NCI-H82 (cell line): ENCODE results near the gene SLF1.
"Not testable (repeated sequence)": the region's sequence is repeated elsewhere in the genome, so short reads cannot be mapped to it uniquely, and the experiment has no call there.

ENCODE experiments used
- DNase-seq: peaks from one replicate; lab custom pipeline; 2025; lab: John Stamatoyannopoulos, UW

Gene SLF1

DNA sequence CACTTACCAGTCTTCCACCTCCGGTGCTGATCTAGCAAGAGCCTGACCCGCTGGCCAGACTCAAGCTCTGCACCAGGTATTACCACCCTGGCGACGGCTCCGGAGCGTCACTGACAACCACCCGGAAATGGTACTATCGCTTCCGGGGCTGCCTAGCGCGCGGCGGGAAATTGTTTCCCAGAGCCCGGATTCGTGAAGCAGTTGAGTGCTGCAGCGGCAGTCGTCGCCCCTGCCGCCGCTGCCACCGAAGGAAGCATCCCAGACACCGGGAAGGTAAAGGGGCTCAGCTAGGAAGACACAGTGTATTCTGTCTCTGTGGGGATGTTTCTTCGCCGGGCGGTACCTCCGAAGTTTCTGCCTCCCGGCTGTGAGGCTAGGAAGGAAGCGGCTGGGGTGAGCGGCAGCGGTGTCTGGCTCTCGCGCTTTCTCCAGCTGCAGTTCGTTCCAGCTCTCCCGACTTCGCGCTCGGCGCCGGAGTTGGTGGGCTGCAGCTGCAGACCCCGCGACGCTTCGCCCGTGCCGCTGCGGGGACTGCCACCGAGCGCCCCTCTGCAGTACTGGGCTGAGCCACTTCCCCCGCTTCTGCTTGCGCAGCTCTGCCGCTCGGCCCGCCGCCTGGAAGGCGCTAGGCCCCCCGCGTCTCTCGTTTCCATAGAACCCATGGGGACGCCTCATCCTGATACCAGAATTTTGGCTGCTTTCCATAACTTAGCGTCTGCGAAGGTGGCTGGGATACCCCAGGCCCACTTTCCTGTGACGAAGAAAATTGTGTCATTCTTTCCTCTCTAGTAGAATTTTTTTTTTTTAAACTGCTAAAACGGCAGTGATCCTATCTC, at the start of gene SLF1, which contains the start of gene KIAA0825:
Gene SLF1 (plus strand): TSS at position 177 of the 836 bp plus-strand sequence. CDS start 10,142 bp downstream, outside the sequence.
Gene KIAA0825 (minus strand): TSS at position 112 of the 836 bp plus-strand sequence. CDS start 81,478 bp downstream, outside the sequence.
- peak; percentile 92 for DNase-seq

DNA sequence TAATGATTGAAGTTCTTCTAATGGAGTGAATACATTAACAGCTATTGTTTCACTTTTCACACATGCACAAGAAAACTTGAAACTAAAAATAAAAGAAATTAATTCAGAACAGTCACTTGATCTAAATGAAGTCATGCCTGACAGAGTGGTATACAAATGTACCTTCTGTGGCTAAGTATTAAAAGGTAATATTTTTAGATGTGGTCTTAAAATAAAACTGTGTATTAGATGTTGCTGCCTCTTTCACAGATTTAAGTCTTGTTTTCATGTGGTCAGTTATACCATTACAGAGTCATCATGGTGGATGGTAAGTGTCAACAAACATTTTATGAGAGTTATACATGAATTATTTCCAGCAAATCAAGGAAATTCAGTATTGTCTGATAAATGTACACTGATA, 47.1 kb upstream of the SLF1 start:
- no peak for DNase-seq

DNA sequence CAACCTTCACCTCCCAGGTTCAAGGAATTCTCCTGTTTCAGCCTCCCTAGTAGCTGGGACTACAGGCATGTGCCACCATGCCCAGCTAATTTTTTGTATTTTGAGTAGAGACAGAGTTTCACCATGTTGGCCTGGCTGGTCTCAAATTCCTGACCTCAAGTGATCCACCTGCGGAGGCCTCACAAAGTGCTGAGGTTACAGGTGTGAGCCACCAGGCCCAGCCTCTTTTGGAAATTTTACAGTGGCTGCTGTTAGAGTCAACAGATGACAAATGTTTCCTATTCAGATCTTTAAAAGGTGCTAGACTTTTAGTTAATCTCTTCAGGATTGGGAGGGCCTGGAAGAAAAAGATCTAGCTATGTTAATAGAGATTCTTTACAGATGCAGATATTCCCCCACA, 45.1 kb upstream of the SLF1 start:
- DNase-seq, result not testable (repeated sequence)

DNA sequence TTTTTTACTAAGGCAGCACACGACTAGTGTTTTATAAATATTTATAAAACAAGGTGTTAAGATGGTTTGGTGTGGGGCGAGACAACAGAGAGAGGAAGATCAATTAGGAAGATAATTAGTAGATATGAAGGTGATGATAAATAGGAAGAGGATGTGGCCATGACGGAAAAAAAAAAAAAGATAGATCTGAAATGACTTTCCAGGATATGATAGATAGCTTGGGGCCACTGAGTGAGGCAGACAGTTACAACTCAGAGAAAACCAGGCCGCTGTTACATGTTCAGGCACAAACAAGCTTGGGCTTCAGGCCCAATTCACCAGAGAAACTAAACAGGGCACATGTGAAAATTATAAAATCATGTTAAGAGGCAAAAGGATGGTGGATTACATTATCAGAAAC, 43.3 kb upstream of the SLF1 start:
- no peak for DNase-seq

DNA sequence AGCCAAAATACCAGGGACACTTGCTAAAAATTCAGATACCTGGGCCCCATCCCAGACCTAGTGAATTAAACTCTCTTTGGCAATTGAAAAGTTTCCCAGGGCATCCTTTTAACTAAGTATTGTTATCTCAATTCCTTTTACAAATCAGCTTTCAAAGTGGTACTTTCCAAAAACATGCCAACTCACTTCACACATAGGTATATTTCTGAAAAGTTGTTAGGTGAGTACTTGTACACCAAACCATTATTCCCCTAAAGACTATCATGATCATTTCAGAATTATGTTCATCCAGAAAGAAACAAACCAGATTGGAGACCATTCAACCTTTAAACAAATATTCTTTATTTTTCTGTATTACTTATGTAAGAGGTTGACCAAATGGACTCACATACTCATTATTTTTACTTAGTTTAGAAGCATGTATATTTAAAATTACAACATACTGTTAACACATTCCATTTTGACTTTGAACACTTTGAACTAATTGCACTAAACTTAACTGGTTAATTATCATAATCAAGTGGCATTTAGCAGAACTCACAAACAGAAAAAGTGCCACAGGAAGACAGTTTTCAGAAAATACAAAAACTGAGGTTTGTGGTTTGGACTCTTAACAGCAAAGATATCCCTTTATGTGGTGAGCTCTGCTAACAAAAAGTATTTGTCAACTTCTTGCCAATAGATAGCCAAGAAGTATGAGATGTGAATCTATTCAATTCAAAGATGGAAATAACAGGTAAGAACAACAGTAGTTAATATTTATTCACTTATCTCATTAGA, 40.8 kb upstream of the SLF1 start:
- no peak for DNase-seq

DNA sequence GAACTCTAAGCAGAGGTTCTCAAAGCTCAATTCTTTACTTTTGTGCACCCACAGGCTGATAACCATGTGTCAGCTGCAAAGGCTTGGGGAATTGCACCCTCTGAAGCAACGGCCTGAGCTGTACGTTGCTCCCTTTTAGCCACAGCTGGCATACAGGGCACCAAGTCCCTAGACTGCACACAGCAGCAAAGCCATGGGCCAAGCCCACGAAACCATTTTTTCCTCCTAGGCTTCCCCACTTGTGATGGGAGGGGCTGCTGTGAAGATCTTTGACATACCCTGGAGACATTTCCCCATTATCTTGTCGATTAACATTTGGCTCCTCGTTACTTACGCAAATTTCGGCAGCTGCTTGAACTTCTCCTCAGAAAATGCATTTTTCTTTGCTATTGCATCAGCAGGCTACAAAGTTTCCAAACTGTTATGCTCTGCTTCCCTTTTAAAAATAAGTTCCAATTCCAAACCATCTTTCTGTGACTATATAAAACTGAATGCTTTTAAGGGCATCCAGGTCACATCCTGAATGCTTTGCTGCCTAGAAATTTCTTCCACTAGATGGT, 23.1 kb upstream of the SLF1 start:
- DNase-seq, result no peak

DNA sequence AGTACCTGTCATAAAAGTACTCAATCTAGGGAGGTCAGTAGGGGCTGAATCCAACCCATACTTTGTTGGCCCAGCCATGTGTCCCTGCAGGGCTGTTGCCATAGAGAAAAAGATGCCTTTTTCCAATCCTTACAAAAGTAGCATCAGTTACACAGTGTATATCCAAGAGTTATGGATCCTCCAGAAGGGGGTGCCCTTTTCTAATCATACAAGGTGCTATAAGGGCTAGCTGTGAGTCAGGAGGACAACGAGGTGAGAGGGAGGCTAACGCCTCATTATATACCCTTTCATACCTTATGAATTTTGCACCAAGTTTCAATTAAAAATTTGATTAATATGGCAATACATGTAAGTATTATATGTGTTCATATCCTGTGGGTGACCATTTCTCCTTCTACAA, 4.9 kb upstream of the SLF1 start:
- DNase-seq, result peak; percentile 37

DNA sequence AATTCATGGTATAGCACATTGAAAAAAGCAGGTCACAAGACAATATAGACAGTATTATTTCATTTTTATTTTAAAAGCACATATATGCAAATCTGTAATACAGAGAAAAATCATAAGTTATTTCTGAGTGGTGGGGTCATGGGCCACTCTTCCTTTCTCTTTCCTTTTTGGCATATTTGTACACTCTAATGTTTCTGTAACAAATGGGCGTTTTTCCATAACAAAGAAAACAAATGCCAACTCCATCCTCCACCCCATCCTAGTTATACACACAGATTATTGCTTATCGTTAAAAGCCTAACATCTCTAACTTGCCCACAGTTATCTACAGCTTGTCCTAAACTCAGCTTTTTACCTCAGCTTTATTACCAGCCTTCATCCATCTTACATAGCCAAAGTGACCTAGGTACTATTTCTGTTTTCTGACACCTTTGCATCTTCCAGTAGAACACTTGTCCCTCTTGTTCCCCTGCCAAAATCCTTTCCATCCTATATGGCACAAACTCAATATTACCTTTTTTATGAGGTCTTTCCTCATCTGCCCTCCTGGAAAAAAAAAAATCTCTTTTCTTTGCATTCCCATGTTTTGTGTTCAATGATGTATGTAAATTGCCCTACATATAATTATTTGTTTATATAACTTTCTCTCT, 4.2 kb upstream of the SLF1 start:
- DNase-seq, result no peak

DNA sequence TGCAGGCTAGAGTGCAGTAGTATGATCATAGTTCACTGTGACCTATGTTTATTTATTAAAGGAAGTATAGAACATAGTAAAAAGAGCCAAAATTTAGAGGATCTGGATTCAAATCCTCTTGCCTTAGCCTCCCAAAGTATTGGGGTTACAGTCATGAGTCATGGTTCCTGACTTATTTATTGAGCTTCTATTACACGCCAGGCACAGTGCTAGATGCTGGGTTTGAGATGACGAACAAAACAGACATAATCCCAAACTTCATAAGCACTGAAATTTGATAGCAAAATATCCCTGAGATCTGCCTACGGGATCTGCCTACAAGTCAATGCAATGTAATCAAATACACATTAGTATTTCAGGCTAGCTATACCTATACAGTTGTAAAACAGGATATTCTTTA, 2.6 kb upstream of the SLF1 start:
- DNase-seq, result no peak

DNA sequence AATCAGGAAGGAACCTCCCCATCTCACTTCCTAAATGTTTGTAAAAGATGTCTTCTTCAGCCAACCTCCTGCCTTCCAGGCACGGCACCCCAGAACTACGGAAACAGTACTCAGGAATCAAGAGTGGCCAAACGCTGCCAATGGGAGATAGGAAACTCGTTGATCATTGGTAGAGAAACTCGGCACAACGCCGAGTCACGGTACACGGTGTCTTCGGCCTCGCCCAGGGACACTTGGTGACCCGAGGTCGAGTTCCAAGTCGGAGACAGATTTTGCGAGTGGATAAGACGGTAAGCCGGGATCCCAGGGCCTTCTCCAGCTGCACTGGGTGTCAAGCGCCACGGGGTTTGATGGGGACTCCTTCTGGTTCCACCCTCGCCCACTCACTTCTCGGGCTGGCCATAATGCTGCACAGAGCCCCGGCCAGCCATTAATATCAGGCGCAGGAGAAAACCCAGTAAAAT, 408 bp upstream of the SLF1 start:
- DNase-seq, result peak; percentile 76

DNA sequence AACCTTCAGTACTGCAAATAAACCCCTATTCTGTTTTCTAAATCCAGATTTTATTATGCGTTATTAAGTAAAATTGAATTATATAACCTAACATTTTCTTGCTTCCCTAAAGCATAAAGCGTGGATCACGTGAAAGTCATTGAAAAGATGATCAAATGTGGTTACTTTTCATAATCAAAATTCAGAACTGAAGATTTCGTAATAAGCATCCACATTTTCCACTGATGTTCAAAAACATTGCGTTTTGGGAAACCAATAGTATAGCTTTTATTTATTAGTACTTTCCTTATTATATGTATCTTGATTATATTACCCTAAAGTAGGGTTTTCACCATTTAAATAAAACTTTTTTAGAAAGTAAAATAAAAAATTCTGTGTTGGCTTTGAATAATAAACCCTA, 1.8 kb downstream of the SLF1 start:
- DNase-seq, result no peak

DNA sequence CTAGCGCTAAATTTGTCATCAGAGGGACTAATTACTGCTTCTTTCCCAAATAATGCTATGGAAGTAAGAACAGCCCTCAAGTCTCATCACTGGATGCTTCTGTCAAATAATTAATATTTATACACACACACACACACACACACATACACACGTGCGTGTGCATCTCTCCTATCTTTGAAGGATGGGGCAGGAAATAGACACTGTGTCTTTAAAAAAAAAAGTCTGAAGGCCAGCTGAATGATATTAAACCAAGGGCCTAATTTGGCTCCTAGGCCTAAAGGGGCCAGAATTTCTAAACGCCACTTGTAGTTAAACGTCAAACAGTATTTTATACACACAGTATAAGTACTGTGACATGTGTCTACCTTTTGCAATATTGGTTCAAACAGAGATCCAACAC, 3.3 kb downstream of the SLF1 start:
- DNase-seq, result no peak

DNA sequence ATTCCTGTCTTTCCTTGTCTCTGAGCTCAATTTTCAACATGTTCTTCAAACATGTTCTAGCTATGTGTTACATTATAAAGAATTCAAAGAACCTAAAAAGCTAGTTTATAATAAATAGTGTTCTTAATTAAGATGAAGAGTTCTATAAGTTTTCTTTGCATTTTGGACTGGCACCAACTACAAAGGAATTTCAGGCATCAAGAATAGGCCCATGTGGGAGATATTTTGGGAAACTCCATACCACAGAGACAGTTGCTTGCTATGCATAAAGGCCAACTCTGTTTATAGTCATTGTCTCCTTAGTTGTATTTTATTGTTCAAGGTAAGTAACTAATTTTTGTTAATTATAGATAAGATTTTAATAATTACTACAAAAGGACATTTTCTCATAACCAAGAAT, 4.5 kb downstream of the SLF1 start:
- no peak for DNase-seq

DNA sequence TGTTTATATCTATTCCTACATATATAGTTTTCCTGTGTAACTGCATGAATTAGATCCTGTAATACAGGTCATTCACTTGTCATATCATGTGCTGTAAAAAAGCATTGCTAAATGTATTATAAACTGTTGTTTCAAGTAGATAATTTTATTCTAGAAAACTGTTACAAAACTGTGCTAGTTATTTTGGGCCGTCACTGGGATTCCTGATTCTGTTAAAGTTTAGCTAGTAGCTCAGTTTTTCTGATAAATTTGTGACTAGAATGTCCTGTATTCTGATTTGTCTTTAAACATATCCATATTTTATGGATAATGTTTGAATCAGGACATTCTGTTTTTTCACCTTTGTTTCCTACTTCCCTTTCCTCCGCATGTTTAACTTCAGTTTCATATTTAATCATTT, 5.4 kb downstream of the SLF1 start:
- no peak for DNase-seq

DNA sequence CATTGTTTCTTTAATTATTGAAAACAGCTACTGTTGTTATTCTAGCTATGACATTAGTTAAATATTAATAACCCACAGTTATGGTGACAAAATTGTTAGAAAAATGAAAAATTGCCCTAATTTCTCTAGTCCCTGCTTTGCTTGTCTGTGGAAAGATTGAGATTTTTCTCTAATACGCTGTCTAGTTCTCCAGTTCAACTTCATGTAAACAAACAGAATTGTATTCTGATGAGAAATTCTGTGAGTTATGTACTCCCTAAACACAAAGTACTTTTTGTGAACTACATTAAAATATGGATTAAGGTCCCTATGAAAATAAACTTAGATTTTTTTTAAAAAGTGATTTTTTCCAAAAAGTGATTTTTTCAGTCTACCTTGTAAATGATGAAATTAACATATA, 8.7 kb downstream of the SLF1 start:
- DNase-seq, result no peak

DNA sequence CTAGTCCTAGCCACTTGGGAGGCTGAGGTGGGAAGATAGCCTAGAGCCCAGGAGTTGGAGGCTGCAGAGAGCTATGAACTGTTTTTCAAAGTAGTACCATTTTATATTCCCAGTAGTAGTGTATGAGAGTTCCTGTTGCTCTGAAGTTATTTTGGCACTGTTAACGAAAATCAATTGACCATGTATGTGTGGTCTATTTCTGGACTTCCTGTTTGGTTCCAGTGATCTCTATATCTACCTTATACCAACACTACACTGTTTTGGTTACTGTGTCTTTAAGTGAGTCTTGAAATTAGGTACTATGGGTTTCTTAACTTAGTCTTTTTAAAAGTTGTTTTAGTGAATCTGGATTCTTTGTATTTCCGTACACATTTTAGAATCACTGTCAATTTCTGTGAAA, 13.6 kb downstream of the SLF1 start:
- DNase-seq, result no peak

DNA sequence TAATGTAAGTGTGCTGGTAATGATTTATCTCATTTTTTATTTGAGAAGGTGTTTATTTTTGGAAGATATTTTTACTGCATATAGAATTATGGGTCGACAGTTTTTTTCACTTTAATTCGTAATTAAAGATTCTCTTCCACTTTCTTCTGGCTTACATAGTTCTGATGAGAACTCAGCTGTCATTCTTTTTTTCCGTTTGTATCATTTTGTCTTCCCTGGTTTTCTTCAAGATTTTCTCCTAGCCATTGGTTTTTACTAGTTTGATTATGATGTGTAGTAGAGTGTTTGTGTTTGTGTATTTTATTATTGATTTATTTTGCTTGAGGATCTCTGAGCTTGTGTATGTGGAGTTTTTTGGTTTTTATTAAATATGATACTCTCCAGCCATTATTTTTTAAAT, 21.7 kb downstream of the SLF1 start:
- DNase-seq, result no peak

DNA sequence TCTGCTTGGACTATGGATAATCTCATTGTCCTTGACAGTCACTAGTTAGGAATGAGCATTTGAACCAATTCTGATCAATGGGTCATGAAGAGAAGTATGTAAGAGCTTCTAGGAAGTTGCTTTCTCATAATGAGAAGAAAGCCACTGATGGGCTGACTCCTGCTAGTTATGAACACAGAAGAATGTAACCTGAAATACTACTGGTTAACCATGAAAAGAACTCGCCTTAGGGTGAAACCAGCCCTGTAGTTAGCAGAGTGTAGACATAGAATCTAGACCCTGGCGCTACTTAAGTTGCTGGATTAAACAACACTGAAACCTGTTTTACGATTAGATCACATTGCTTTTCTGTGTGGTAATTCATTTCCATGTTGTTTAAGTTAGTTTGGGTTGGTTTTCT, 26.6 kb downstream of the SLF1 start:
- DNase-seq, result no peak

DNA sequence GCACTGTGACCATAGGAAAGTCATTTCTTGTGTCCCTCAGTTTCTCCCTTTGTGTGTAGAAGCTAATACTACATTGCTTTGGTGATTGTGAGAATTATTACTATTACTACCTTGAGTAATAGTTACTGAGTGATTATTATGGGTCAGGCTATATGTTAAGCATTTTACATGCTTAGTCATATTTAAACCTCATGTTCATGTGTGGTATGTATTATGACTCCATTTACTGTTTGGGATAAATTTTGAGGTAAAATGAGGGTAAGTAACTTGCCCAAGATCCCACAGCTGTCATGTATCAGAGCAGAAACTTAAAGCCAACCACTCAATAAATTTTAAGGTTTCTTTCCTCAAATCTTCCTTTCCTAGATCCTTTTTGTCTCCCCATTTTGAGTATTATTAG, 28.3 kb downstream of the SLF1 start:
- DNase-seq, result no peak

DNA sequence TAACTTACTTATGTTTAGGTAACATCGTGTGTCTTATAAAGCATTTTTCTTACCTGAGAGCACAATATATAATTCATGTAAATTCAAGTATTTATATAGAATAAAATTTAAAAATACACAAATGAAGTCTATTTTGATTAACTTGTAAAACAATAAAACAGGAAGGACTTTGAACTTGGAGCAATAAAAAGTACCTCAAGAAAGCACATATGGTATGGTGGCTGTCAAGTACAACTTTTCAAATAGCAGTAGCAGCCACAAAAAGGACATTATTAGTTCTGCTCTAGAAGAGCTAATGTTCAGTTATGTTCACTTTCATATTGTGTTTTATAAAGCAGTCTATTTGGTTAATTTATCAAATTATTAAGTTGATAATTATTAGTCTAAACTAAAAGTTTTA, 31.4 kb downstream of the SLF1 start:
- DNase-seq, result no peak

DNA sequence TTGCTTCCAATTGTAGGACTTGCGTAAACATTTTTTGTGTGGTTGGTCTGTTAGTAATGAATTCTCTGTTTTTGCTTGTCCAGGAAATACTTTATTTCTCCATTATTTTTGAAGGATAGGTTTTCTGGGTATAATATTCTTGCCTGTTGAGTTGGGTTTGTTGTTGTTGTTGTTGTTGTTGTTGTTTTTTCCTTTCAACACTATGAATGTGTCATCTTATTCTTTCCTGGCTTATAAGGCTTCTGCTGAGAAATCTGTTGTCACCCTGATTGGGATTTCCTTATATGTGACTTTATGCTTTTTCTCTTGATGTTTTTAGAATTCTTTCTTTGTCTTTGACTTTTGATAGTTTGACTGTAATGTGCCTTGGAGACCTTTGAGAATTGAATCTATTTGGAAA, 39.8 kb downstream of the SLF1 start:
- no peak for DNase-seq

DNA sequence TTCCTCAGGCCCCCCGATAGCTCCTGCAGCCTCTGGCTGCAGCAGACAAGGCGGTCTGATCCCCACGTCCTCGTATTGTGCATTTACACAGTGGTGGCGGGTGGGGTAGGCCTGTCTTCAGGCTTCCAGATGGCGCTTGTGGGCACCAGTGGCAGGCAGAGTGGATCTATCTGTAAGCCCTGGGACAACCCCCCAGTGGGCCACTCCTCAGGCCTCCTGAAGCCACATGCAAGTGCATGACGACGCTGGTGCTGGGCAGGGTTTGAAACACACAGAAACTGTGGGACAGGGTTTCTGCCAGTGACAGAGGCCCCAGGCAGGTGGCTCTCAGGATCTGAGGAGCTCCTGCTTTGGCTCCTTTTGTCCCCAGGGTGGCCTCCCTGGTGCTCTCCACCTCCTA, 42.0 kb downstream of the SLF1 start:
- DNase-seq, result no peak
